ENCODE measurements around the gene THAP7. TPM values are rescaled to one million over a fixed set of nuclear protein-coding genes. Genes with fewer than 3 reads are reported as not detected.

The THAP7 gene
- total and polyA plus RNA-seq, 2 of the 4 experiments (the other 2 are of a cell fraction): 14.2 to 19.8 TPM

DNA sequence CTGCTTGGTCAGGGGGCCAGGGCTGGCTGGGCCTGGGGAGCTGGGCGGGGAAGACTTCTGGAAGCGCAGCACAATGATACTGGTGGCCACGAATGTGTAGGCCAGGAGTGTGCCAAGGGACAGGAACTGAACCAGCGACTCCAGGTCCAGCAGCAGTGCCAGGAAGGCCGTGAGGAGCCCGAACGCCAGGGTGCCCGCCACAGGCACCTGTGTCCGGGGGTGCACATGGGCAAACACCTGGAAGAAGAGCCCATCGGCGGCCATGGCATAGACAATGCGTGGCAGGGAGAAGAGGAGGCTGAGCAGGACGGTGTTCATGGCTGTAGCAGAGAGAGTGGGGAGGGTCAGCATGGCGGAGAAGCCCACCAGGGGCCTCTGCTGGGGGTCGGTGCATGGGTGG, 28.1 kb upstream of the THAP7 start:
- H2AFZ ChIP-seq (replicated peaks; ENCODE audit: low read length, poor library complexity): no peak overlapping the region
- H3K9me1 ChIP-seq (ENCODE audit: insufficient read depth, low read length): no peaks in the 10 kb centered on the region
- no peak overlapping the region for H4K91ac ChIP-seq (ENCODE audit: insufficient read depth, low read depth, low read length)
- H4K8ac ChIP-seq (ENCODE audit: low read depth in 2 of 2, low read length in 2 of 2): no peak overlapping the region
- no peak overlapping the region for H2AK9ac ChIP-seq (replicated peaks; ENCODE audit: low read depth, low read length, poor library complexity)
- H3K4me1 ChIP-seq (ENCODE audit: control insufficient read depth, insufficient read depth, low read length): peaks cover 3% of the 10 kb centered on the region; the same call in 1 of the 2 replicates
- in situ Hi-C loops (cut with MboI; ENCODE audit: low sequenced_read_pairs): no loop called here
- H3K27ac ChIP-seq (ENCODE audit: insufficient read depth, low read length): no peak overlapping the region
- no peak overlapping the region for H2BK120ac ChIP-seq (ENCODE audit: low read depth, low read length)
- H3K27me3 ChIP-seq (ENCODE audit: control insufficient read depth, insufficient read depth, low read length): peaks cover 34% of the 10 kb centered on the region
- intact Hi-C loops (cut with micrococcal nuclease): no loop called here
- H3K9me3 ChIP-seq (ENCODE audit: control insufficient read depth, insufficient read depth, low read length): no peaks in the 10 kb centered on the region
- no peak overlapping the region for H2BK20ac ChIP-seq (ENCODE audit: low read depth, low read length)
- H3K14ac ChIP-seq (replicated peaks; ENCODE audit: low read depth, low read length): no peak overlapping the region
- H3K4ac ChIP-seq (ENCODE audit: low read depth, low read length): no peak overlapping the region
- no peaks in the 10 kb centered on the region for H3K36me3 ChIP-seq (ENCODE audit: control insufficient read depth, insufficient read depth, low read length)
- no peak for ATAC-seq (ENCODE audit: low read depth)
- POLR2A ChIA-PET (ENCODE audit: unreplicated experiment): no interaction called here
- WGBS, 2 experiments (ENCODE audit: extremely low coverage in 2 of 2, insufficient read length in 1 of 2): 87% methylated on average over 7 of the region's 15 CpGs; no CpG with 5 or more reads in 1 of the 2 experiments
- no peak overlapping the region for H4K5ac ChIP-seq (ENCODE audit: low read depth, low read length)
- no peak for DNase-seq
- H3K4me2 ChIP-seq (ENCODE audit: low read depth, low read length): no peak overlapping the region
- no peak overlapping the region for H2BK15ac ChIP-seq (ENCODE audit: low read depth, low read length)
- no peak overlapping the region for H3K9ac ChIP-seq (ENCODE audit: low read depth, low read length)
- no peak overlapping the region for H2BK5ac ChIP-seq (ENCODE audit: low read depth, low read length, poor library complexity, severe bottlenecking)
- H3K56ac ChIP-seq (ENCODE audit: extremely low read depth, insufficient read depth, low read length): no peak overlapping the region
- CTCF ChIA-PET: no interaction called here
- no peak overlapping the region for H2AK5ac ChIP-seq (ENCODE audit: low read depth, low read length)
- no peak overlapping the region for H3K4me3 ChIP-seq (ENCODE audit: insufficient read depth, low read depth, low read length)
- H3K18ac ChIP-seq (ENCODE audit: low read depth, low read length): no peak overlapping the region
- TF ChIP-seq POLR2A (IDR thresholded peaks at IDR 0.05; ENCODE audit: low read depth, low read length): no peak
- no peak for TF ChIP-seq BHLHE40 (IDR thresholded peaks at IDR 0.05; ENCODE audit: low read depth, low read length)
- no peak for TF ChIP-seq MXI1 (IDR thresholded peaks at IDR 0.05; ENCODE audit: borderline replicate concordance, low read depth, low read length)
- TF ChIP-seq RFX5 (IDR thresholded peaks at IDR 0.05; ENCODE audit: low read depth, low read length): no peak
- no peak for TF ChIP-seq RAD21 (IDR thresholded peaks at IDR 0.05; ENCODE audit: low read length)
- TF ChIP-seq CHD1 (IDR thresholded peaks at IDR 0.05; ENCODE audit: low read depth, low read length): no peak
- TF ChIP-seq NFE2L2 (IDR thresholded peaks at IDR 0.05; ENCODE audit: low read depth, low read length): no peak
- TF ChIP-seq CEBPB (IDR thresholded peaks at IDR 0.05; ENCODE audit: low read depth, low read length): no peak
- TF ChIP-seq, protein P1, sequence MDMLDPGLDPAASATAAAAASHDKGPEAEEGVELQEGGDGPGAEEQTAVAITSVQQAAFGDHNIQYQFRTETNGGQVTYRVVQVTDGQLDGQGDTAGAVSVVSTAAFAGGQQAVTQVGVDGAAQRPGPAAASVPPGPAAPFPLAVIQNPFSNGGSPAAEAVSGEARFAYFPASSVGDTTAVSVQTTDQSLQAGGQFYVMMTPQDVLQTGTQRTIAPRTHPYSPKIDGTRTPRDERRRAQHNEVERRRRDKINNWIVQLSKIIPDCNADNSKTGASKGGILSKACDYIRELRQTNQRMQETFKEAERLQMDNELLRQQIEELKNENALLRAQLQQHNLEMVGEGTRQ (IDR thresholded peaks at IDR 0.05; ENCODE audit: low read depth, low read length): no peak
- no peak for TF ChIP-seq SMC3 (IDR thresholded peaks at IDR 0.05; ENCODE audit: low read depth, low read length)
- TF ChIP-seq MAZ (IDR thresholded peaks at IDR 0.05; ENCODE audit: borderline replicate concordance, low read depth, low read length): no peak
- no peak for TF ChIP-seq RCOR1 (IDR thresholded peaks at IDR 0.05; ENCODE audit: insufficient replicate concordance, low read length)
- TF ChIP-seq, protein P2, sequence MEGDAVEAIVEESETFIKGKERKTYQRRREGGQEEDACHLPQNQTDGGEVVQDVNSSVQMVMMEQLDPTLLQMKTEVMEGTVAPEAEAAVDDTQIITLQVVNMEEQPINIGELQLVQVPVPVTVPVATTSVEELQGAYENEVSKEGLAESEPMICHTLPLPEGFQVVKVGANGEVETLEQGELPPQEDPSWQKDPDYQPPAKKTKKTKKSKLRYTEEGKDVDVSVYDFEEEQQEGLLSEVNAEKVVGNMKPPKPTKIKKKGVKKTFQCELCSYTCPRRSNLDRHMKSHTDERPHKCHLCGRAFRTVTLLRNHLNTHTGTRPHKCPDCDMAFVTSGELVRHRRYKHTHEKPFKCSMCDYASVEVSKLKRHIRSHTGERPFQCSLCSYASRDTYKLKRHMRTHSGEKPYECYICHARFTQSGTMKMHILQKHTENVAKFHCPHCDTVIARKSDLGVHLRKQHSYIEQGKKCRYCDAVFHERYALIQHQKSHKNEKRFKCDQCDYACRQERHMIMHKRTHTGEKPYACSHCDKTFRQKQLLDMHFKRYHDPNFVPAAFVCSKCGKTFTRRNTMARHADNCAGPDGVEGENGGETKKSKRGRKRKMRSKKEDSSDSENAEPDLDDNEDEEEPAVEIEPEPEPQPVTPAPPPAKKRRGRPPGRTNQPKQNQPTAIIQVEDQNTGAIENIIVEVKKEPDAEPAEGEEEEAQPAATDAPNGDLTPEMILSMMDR (conservative IDR thresholded peaks at IDR 0.05; ENCODE audit: low read depth, low read length): no peak
- no peak for TF ChIP-seq FOS (IDR thresholded peaks at IDR 0.05; ENCODE audit: low read depth, low read length)
- H3K79me1 ChIP-seq (ENCODE audit: low read depth in 1 of 2, low read length in 2 of 2): no peaks in the 10 kb centered on the region
- H3K23ac ChIP-seq (ENCODE audit: low read depth, low read length): no peak overlapping the region
- BruUV-seq (replicated peaks): no TSS peak
- H4K20me1 ChIP-seq (ENCODE audit: insufficient read depth, low read length): no peaks in the 10 kb centered on the region
- dilution Hi-C loops (cut with HindIII; ENCODE audit: low sequenced_read_pairs, unreplicated experiment): no loop called here
